GM08714 (cell line): ENCODE results near the gene CARD18.
"Not testable (repeated sequence)": the region's sequence is repeated elsewhere in the genome, so short reads cannot be mapped to it uniquely, and the experiment has no call there.

Source experiments
- H3K4me3 ChIP-seq: fragments of 200-500 bp; sonication (Bioruptor generic); 2 replicates; pipeline ENCODE4 v1.5.1; 2014; ENCODE audit warnings: mild to moderate bottlenecking, low read length, inconsistent platforms
- ZNF274 ChIP-seq: IDR thresholded peaks from 2 replicates; pipeline ENCODE4 v1.6.1; 2012; ENCODE audit warnings: mild to moderate bottlenecking, low read depth, low read length

The CARD18 gene

DNA sequence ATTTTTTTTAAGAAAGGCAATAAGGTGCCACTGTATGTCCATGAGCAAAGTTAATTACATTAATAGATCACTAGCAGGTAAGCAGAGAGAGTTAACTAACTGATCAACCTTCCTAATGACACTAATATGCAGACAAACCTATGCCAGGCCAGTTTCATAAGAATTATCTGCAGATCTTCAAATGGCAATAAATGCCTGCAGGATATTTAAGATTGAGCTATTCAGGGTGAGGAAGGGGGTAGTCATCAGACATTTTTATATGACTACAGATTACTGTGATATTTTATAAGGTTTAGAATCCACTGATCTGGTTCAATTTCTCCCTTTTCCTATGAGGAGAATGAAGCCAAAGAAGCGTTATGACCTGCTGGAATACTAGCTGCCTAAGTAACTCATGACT is 30.2 kb downstream of the CARD18 start:
- no peak overlapping the region for H3K4me3 ChIP-seq

DNA sequence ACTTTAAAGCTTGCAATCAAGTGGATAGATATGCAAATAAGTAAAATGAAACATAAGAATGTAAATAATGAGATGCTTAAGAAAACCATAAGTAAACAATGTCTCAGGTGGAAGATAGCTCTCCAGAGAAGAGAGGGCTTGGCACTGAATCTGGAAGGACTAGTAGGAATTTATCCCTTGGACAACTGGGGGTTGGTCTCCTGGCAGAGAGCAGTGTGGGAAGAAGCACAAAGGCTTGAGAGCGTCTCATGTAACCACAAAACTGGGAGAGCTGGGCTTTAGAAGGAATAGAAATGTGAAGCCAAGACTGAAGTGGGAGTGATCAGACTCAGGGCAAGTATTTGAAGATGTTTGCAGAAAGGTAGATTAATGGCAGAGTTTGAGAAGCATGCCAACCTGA is 31.3 kb downstream of the CARD18 start:
- H3K4me3 ChIP-seq = no peak overlapping the region
- TF ChIP-seq ZNF274 = no peak

More for the DNA sequence above, 30.2 kb downstream of the CARD18 start:
- TF ChIP-seq ZNF274 = no peak

DNA sequence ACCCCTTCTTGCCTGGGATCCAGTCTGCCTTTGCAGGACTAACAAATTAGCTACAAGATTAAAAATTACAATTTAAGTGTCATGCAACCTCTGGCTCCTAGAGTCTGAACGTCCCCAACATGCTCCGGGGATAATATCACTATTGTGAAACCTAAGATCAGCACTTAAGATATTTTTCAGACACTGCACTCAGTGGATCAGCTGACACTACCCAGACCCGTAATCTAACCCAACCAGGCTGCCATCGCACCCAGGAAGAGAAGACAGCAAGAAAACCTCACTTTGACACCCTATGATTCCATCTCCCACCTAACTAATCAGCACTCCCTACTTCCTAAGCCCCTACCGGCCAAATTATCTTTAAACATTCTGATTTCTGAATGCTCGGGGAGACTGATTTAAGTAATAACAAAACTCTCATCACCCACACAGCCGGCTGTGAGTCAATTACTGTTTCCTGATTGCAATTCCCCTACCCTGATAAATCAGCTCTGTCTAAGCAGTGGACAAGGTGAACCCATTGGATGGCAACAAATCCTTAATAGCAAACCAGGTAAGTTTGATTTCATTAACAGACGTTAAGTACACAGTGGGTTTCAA is 32.2 kb downstream of the CARD18 start:
- not testable (repeated sequence) for H3K4me3 ChIP-seq

DNA sequence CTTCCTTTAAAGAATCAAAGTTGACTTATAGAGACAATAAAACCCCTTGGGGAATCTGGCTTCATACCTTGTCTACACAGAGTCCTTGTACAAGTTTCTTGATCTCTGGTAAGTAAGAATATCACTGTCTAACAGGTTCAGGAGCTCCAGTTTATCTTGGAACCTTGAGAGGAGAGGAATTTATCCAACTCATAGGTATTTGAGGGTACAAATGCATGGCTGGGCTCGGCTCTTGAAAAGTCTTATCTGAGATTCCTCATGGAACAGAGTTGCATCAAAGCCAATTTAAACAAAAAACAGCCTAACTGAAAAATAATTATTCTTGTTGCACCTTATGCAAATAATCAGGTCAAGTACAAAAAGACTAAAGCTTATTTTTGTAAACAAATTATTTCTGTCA is 33.4 kb downstream of the CARD18 start:
- no peak overlapping the region for H3K4me3 ChIP-seq
- no peak for TF ChIP-seq ZNF274

DNA sequence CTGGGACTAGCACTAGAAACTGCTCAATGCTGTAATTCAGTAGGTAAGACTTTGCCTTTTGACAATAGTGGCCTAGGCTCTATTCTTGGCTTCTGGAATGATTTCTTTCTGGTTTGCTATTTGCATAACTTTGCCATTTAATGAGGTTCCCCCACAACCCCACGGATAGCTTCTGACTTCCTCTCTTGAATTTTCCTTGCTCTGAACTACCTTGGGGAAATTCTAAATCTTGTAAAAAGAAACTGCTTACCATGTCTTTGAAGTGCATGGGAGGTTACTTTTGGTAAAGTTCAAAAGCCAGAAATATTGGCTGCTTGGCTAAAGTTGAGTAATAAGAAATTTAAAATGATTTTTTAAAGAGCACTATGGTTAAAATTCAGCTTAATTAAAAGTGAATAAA is 35.3 kb downstream of the CARD18 start:
- H3K4me3 ChIP-seq = no peak overlapping the region
- TF ChIP-seq ZNF274 = no peak

DNA sequence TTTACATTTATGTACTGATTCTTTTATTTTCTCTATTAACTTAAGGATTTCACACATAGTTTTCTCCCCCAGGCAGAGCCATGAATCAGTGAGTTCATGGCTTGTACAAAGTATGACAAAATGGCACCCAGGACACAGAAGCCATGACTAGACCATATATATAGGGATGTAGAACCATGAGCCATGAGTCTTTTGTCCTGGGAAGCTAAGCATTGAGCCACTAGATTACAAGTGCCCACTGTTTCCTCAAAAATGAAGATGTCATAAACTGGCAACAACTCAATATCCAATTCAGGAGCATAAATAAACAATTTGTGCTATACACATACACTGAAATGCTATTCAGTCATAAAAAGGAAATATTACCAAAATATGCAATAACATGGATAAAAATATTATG is 36.2 kb downstream of the CARD18 start:
- TF ChIP-seq ZNF274 = no peak

DNA sequence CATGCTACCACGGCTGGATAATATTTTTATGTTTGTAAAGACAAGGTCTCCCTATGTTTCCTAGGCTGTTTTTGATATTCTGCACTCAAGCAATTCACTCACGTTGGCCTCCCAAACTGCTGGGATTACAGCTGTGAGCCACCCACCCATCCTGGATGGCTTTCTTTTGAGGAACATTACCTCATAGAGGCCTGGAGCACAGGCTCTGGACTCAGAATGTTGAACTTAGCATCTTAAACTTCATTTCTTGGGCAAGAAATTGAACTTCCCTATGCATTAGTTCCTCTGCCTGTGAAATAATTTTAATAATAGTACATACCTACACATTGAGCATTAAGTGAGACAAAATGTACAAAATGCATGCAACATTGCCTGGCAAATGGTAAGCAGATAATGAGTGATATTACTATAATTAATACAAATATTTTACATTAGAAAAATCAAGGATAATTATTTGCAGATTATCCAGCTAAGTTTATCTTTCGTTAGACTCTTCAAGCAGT is 37.4 kb downstream of the CARD18 start:
- not testable (repeated sequence) for H3K4me3 ChIP-seq

More for the DNA sequence above, 36.2 kb downstream of the CARD18 start:
- H3K4me3 ChIP-seq = no peak overlapping the region

DNA sequence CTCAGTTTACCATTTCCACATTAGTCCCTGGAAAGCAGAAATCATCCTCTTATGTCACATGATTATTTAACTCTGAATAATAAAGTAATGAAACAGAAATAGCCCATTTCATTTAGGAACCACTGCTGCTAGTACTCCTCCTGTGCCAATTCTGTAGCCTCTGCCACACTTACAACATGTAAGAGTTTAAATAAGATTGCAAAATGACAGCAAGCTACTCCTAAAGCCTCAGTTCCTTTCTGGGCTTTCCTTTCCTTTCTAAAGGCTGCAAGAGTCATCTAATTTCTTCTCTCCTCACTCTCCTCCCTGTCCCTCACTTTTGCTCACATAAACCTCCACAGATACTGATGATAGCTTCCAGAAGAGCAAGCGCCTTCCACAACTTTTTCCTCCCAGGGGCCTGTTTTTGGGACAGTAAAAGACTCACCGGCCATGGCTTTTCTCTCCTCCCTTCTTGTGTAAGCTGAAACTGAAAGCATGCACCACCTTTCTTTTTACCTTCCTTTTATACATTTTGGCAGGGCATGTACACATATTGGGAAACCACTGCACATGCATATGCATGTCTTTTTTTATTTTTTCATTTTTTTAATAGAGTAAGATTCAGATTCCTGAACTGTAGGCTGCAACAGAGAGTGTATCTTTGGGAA is 38.5 kb downstream of the CARD18 start:
- no peak overlapping the region for H3K4me3 ChIP-seq
- TF ChIP-seq ZNF274 = no peak

DNA sequence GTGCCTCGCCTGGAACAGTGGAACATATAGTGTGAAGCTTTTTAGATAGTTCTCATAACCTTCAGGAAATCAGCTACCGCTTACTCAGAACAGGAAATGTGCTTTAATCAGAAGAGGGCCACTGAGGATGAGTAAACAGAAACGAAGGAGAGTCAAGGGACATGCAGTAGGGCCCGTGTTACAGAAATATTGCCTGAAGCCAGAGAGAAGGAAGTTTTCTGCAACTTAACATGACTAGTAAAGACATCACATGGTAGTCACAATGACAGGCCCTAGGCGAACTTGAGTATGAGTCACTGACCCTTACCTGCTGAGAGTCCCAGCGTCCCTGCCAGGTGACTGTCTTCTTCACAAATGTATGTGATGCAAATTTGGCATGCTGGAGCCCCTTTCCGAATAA is 39.4 kb downstream of the CARD18 start:
- H3K4me3 ChIP-seq = no peak overlapping the region
- no peak for TF ChIP-seq ZNF274

DNA sequence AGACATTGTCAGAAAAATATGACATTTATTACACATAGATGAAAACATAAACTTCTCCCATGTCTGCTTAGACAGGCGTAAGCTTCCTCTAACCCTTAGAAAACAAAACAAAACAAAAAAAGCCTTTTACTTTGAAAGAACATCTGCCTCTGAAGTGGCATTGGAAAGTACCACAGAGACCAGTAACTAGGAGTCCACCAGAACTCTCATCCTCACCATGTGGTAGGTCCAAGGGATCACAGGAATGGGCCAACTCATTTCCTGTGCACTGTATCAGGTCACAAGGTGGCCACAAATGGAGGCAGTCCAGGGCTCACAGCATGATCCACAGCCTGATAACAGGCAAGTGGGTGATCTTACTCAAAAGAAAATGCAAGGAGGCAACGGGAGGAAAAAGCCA is 40.0 kb downstream of the CARD18 start:
- H3K4me3 ChIP-seq = not testable (repeated sequence)

DNA sequence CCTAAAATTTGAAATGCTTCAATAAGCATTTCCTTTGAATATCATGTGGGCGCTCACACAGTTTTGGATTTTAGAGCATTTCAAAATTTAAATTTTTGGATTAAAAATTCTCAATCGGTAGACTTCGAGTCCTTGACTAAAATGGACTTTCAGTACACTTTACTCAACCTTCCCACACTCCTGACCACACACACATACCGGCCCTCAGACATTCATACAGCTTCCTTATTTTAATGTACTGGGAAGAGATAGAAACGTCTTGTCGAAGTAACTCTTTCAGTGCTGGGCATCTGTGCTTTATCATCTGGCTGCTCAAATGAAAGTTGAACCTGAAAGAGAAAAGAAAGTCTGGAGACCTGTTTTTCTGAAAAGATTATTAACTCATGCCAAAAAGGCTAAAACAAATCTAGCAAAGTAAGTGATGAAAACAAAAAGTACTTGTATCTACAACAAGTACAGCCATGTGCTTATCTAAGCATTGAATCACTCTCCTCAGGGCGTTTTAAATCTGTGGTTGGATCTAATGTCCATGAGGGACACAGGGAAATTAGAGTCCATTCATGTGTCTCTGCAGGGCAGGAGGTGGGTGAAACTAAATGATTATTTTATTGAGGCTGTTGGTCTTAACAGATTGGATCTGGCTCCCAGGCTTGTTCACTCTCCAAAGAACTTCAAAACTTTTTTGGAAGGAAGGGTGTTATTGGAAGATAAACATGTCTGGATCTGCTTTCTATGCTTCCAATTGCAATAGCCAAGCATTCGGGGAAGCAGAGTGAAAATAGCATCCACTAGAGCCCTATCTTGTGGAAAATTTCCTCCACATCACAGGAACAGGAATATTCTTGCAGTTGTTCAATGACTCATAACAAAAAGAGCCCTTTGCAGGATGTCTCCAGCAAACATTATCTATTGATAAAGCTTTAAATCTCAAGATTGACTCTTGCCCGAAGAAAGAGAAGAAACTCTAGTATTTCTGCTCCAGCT is 47.0 kb downstream of the CARD18 start:
- no peak overlapping the region for H3K4me3 ChIP-seq
- TF ChIP-seq ZNF274 = no peak
